ENCODE data around the gene SRP72.

- TF ChIP-seq POU5F1 (IDR thresholded peaks at IDR 0.05; ENCODE audit: low read depth, low read length), result no peak
- TF ChIP-seq SUZ12 (IDR thresholded peaks at IDR 0.05; ENCODE audit: low read length), result no peak
- TF ChIP-seq CHD2 (IDR thresholded peaks at IDR 0.05; ENCODE audit: low read length), result no peak
- no peak for TF ChIP-seq CTCF (IDR thresholded peaks at IDR 0.05; ENCODE audit: control extremely low read depth in 1 of 3, insufficient read depth in 1 of 3, low read depth in 1 of 3, low read length in 3 of 3)
- no peak for TF ChIP-seq JUN (IDR thresholded peaks at IDR 0.05; ENCODE audit: low read depth, low read length)
- no peak for TF ChIP-seq RAD21 (IDR thresholded peaks at IDR 0.05 in 1 of 2, conservative IDR thresholded peaks at IDR 0.05 in 1 of 2; ENCODE audit: low read depth in 2 of 2, low read length in 2 of 2)
- TF ChIP-seq TEAD4 (IDR thresholded peaks at IDR 0.05; ENCODE audit: low read depth, low read length), result no peak
- TF ChIP-seq EZH2 (IDR thresholded peaks at IDR 0.05; ENCODE audit: low read depth, low read length, severe bottlenecking), result no peak
- no peak for TF ChIP-seq EP300 (IDR thresholded peaks at IDR 0.05; ENCODE audit: borderline replicate concordance in 1 of 2, low read depth in 2 of 2, low read length in 2 of 2)
- no peak for TF ChIP-seq FOSL1 (IDR thresholded peaks at IDR 0.05; ENCODE audit: insufficient read depth, low read depth, low read length)
- TF ChIP-seq RXRA (IDR thresholded peaks at IDR 0.05; ENCODE audit: insufficient read depth, low read depth, low read length), result no peak
Observed at GRCh38 chr4:56450342-56450741, 17.1 kb upstream of the SRP72 start.
